CD4-positive, alpha-beta T cell treated with Interleukin-6 at 100 ng/mL for 8 hours (primary cell): ENCODE measurements around the gene MMP17.

Experiments used
- DNase-seq: peaks from one replicate; pipeline ENCODE4 v3.0.0-alpha.2; 2020; ENCODE audit warnings: mixed read lengths, low spot score

Gene MMP17

GRCh38 chr12:131850856-131851559 is 22.8 kb downstream of the MMP17 start:
- DNase-seq: no peak

GRCh38 chr12:131851741-131852550 is 23.8 kb downstream of the MMP17 start:
- DNase-seq: no peak

GRCh38 chr12:131852551-131853299 is 24.5 kb downstream of the MMP17 start:
- DNase-seq: no peak

- no peak for DNase-seq
These were observed 25.9 kb downstream of the MMP17 start for GRCh38 chr12:131853832-131854797.

- DNase-seq: no peak
These were observed 26.8 kb downstream of the MMP17 start for GRCh38 chr12:131854861-131855476.

GRCh38 chr12:131855521-131856142 is 27.4 kb downstream of the MMP17 start:
- no peak for DNase-seq

- no peak for DNase-seq
These were observed 28.3 kb downstream of the MMP17 start for GRCh38 chr12:131856366-131857097.

- no peak for DNase-seq
These were observed 30.0 kb downstream of the MMP17 start for GRCh38 chr12:131857908-131858850.

GRCh38 chr12:131860472-131861260 is 32.5 kb downstream of the MMP17 start:
- no peak for DNase-seq

- no peak for DNase-seq
These were observed 33.3 kb downstream of the MMP17 start for GRCh38 chr12:131861261-131862083.

- no peak for DNase-seq
These were observed 33.9 kb downstream of the MMP17 start for GRCh38 chr12:131862084-131862441.

- no peak for DNase-seq
These were observed 34.4 kb downstream of the MMP17 start for GRCh38 chr12:131862600-131862993.

GRCh38 chr12:131862994-131863710 is 35.0 kb downstream of the MMP17 start:
- no peak for DNase-seq

GRCh38 chr12:131863711-131864396 is 35.7 kb downstream of the MMP17 start:
- no peak for DNase-seq

- no peak for DNase-seq
These were observed 36.3 kb downstream of the MMP17 start for GRCh38 chr12:131864469-131864868.
